Keratinocyte (primary cell): ENCODE data around the gene PFKM.

Experiments used
- CTCF ChIP-seq, 3 experiments: IDR thresholded peaks in 1 of 3; conservative IDR thresholded peaks in 1 of 3; optimal IDR thresholded peaks in 1 of 3; 2 replicates in 2 of 3; 3 replicates in 1 of 3; pipeline versions ENCODE3 to v1.5.1; 2011; ENCODE audit warnings: low read length in 3 of 3, mild to moderate bottlenecking in 3 of 3, moderate library complexity in 2 of 3, control low read depth in 1 of 3, inconsistent platforms in 1 of 3; ENCODE audit not compliant: insufficient read depth in 2 of 3; ENCODE audit errors: extremely low read depth in 1 of 3
- EZH2 ChIP-seq: IDR thresholded peaks from one replicate; pipeline ENCODE4 v1.6.1; 2012; ENCODE audit warnings: inconsistent platforms, mild to moderate bottlenecking, low read length, moderate library complexity

- TF ChIP-seq CTCF (optimal IDR thresholded peaks at IDR 0.05 in 1 of 3, IDR thresholded peaks at IDR 0.05 in 1 of 3, conservative IDR thresholded peaks at IDR 0.05 in 1 of 3; ENCODE audit: extremely low read depth in 1 of 3, insufficient read depth in 2 of 3, low read length in 3 of 3) (no peak), EZH2 (no peak)
Measured at GRCh38 chr12:48176417-48176751, 57.2 kb downstream of the PFKM start.
